NCI-H345 (cell line): ENCODE data around the gene RNF212.

ENCODE experiments used
- DNase-seq: peaks from one replicate; lab custom pipeline; 2025; lab: John Stamatoyannopoulos, UW

Gene RNF212

GRCh38 chr4:1090465-1091440 lies 22.6 kb downstream of the RNF212 start:
- DNase-seq = no peak

- no peak for DNase-seq
These were observed 23.3 kb downstream of the RNF212 start for GRCh38 chr4:1090036-1090435.

GRCh38 chr4:1087371-1087770 lies 26.0 kb downstream of the RNF212 start:
- no peak for DNase-seq

GRCh38 chr4:1086011-1086410 lies 27.4 kb downstream of the RNF212 start:
- DNase-seq = no peak

- no peak for DNase-seq
These were observed 28.0 kb downstream of the RNF212 start for GRCh38 chr4:1085404-1085799.

GRCh38 chr4:1084796-1085403 lies 28.5 kb downstream of the RNF212 start:
- DNase-seq = no peak

- DNase-seq = no peak
These were observed 29.0 kb downstream of the RNF212 start for GRCh38 chr4:1084394-1084793.

- peak; percentile 63 for DNase-seq
These were observed 30.9 kb downstream of the RNF212 start for GRCh38 chr4:1082215-1083182.

GRCh38 chr4:1081689-1082040 lies 31.7 kb downstream of the RNF212 start:
- DNase-seq = no peak

GRCh38 chr4:1080961-1081688 lies 32.2 kb downstream of the RNF212 start:
- DNase-seq = no peak

GRCh38 chr4:1080432-1080831 lies 32.9 kb downstream of the RNF212 start:
- DNase-seq = no peak

GRCh38 chr4:1079711-1080265 lies 33.6 kb downstream of the RNF212 start:
- DNase-seq = no peak

- no peak for DNase-seq
These were observed 34.9 kb downstream of the RNF212 start for GRCh38 chr4:1078490-1078889.

- no peak for DNase-seq
These were observed 35.5 kb downstream of the RNF212 start for GRCh38 chr4:1077711-1078477.

- DNase-seq = no peak
These were observed 37.3 kb downstream of the RNF212 start for GRCh38 chr4:1075809-1076699.

GRCh38 chr4:1075225-1075624 lies 38.1 kb downstream of the RNF212 start:
- DNase-seq = no peak

GRCh38 chr4:1074077-1074476 lies 39.3 kb downstream of the RNF212 start:
- DNase-seq = no peak

GRCh38 chr4:1072830-1073446 lies 40.4 kb downstream of the RNF212 start:
- DNase-seq = no peak

- no peak for DNase-seq
These were observed 44.0 kb downstream of the RNF212 start for GRCh38 chr4:1069394-1069793.
